Epithelial cell of esophagus (primary cell): ENCODE data around the gene MGLL.

Experiments
- DNase-seq: peaks from one replicate; pipeline ENCODE4 v3.0.0; 2010; ENCODE audit warnings: low read depth
- H3K4me3 ChIP-seq: 2 replicates; pipeline ENCODE4 v1.5.1; 2011; ENCODE audit warnings: mild to moderate bottlenecking, low read length, control low read depth
- TF ChIP-seq, protein P1 (sequence below): IDR thresholded peaks from 2 replicates; pipeline ENCODE4 v1.5.1; 2011; ENCODE audit warnings: low read depth, mild to moderate bottlenecking, low read length, control low read depth, inconsistent platforms; ENCODE audit not compliant: insufficient read depth; ENCODE audit errors: missing control alignments

MGLL gene

GRCh38 chr3:127783642-127784160 lies 38.6 kb downstream of the MGLL start:
- TF ChIP-seq, protein P1, sequence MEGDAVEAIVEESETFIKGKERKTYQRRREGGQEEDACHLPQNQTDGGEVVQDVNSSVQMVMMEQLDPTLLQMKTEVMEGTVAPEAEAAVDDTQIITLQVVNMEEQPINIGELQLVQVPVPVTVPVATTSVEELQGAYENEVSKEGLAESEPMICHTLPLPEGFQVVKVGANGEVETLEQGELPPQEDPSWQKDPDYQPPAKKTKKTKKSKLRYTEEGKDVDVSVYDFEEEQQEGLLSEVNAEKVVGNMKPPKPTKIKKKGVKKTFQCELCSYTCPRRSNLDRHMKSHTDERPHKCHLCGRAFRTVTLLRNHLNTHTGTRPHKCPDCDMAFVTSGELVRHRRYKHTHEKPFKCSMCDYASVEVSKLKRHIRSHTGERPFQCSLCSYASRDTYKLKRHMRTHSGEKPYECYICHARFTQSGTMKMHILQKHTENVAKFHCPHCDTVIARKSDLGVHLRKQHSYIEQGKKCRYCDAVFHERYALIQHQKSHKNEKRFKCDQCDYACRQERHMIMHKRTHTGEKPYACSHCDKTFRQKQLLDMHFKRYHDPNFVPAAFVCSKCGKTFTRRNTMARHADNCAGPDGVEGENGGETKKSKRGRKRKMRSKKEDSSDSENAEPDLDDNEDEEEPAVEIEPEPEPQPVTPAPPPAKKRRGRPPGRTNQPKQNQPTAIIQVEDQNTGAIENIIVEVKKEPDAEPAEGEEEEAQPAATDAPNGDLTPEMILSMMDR: no peak
- no peak overlapping the region for H3K4me3 ChIP-seq
- DNase-seq: no peak

- DNase-seq: no peak
- TF ChIP-seq, protein P1: no peak
- H3K4me3 ChIP-seq: no peak overlapping the region
Observed at GRCh38 chr3:127783166-127783565, 39.1 kb downstream of the MGLL start.

DNA sequence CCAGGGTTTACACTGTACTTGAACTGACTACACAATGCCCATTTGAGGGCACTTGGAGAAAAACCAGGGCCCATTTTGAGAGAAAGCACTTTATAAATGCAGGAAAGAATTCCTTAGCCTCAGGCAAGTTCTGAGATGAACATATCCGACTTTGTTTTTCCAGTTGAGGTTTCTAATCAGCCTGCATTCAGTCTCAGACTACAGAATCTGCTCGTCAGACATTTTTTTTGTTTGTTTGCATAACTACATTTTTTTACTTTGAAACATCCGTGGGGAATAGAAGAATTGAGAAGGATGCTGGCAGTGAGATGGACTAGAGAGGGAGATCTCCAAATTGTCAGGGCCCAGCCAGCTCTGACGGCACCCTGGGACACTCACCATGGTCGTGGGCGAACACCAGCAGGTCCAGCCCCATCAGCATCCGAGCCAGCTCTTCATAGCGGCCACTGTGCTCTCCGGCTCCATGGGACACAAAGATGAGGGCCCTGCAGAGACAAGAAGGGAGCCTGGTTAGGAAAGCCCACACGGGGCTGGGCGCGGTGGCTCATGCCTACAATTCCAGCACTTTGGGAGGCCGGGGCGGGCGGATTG lies 40.8 kb downstream of the MGLL start:
- H3K4me3 ChIP-seq: no peak overlapping the region
- DNase-seq: no peak
- TF ChIP-seq, protein P1: no peak

DNA sequence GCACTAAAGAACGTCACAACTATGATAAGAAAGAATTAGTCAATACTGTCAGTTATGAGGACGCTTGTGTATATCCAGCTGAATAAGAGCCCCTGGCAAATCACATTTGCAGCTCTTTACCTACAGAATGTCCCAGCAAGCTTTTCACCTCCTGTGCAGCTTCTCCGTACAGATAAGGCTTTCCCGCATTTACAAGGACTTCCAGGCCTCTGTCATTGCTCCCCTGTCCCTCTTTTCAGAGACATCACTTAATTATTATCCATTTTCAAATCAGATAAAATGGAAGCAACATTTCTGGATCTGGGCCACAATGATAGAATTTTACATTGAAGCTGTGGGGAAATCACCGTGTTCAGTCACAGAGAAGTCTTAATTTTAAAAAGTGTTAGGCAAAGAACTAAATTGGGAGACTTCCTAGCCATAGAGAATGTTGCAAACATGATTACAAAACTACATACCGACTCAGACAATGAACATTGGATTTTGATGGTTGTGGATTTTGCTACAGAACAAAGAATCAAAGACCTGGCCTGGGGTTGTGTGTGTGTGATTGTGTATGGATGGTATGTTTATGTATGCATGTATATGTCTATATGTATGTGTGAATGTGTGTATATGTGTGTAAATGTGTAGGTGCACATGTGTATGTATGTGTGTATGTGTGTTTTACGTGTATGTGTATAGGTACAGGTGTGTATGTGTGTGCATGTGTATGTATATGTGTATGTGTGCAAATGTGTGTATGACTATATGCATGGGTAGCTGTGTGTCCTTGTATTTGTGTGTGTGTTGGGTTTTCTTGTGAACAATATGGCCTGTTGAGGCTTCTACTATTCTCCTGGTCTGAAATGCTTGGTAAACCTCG lies 41.5 kb downstream of the MGLL start:
- TF ChIP-seq, protein P1: no peak
- no peak overlapping the region for H3K4me3 ChIP-seq
- no peak for DNase-seq

DNA sequence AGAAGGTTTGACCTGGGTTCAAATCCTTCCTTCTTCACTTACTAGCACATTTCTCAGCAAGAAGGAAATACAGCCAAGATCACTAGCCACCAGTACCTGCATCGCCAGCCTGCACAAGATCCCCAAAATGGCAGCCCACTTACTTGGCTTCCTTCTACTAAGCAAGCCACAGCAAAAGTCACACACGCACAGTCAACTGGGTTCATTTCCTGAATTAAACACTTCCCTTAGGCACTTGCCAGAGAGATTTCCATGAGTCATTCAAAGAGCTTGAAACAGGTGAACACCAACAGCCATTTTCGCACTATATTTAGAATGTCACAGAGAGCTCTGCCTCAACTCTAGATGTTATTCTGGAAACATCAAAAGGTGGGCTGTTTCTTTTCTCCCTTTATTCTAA lies 42.6 kb downstream of the MGLL start:
- TF ChIP-seq, protein P1: no peak
- peak; percentile 84 for DNase-seq

DNA sequence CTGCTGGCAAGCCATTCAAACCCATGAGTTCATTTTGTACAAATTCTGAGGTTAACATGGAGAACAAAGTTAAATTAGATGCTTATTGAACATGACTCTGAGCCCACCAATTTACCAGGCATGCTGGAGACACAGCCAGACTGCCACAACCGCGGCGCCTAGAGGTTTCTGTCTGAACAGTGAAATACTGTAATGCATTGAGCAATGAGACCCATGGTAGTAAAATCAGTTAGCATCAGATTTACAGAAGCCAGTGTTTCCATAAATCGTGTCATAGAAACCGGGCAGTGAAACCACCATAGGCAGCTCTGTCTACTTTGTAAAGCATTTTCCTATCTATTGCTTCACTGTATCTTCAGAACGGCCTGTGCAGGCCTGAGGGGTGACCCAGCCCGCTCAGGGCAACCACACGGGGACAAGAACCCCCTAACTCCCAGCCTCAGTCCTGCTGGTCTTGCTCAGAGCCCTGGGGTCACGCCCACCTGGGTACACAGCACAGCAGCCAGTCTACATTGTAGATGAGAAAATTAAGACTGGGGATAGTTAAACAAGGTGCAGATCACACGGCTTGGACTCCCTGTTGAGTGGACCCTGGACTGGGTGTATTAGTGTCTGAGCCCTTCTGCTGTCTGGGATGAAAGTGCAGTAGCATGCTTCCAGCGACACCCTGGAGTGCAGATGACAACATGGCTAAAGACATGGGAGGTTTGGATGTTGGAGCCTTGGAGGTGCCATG lies 44.2 kb downstream of the MGLL start:
- H3K4me3 ChIP-seq: no peak overlapping the region
- DNase-seq: no peak
- TF ChIP-seq, protein P1: no peak

More for the DNA sequence above, 42.6 kb downstream of the MGLL start:
- no peak overlapping the region for H3K4me3 ChIP-seq
